PC-3 (cell line): Measurements from ENCODE around the gene ENO4. TPM values are rescaled to one million over a fixed set of nuclear protein-coding genes. Genes with fewer than 3 reads are reported as not detected.

Experiments
- ATAC-seq: fragments of 200-7000 bp; cut with Tn5 transposase; 2 replicates; pipeline ENCODE4 v1.9.1; 2020; ENCODE audit warnings: mild to moderate bottlenecking, moderate library complexity
- BruUV-seq: library from RNA; stranded (reverse); fragments of 400-500 nt; replicated peaks from 2 replicates; lab custom pipeline; 2021; lab: Mats Ljungman, UMichigan
- CTCF ChIA-PET: fragments of 300-600 bp; sonication (Branson Sonifier 250); formaldehyde crosslinking; loops from one replicate; lab custom pipeline; 2022; ENCODE audit warnings: antibody characterized with exemption; lab: Charles Lee
- POLR2A ChIA-PET: fragments of 300-600 bp; sonication (Branson Sonifier 250); formaldehyde crosslinking; loops from one replicate; lab custom pipeline; 2022; ENCODE audit warnings: antibody characterized with exemption; ENCODE audit not compliant: unreplicated experiment; lab: Charles Lee
- DNase-seq: peaks from one replicate; pipeline ENCODE4 v3.0.0-alpha.2; 2015
- H2AFZ ChIP-seq: fragments of 300-600 bp; sonication (generic); 2 replicates; pipeline ENCODE4 v1.6.0; 2016; ENCODE audit warnings: antibody characterized with exemption, low read length
- H3F3A ChIP-seq: fragments of 300-600 bp; sonication (generic); one replicate; pipeline ENCODE4 v1.6.0; 2017; ENCODE audit warnings: antibody characterized with exemption, low read length, control low read depth, mild to moderate bottlenecking; ENCODE audit not compliant: unreplicated experiment
- H3K27ac ChIP-seq: fragments of 300-600 bp; sonication (generic); 2 replicates; pipeline ENCODE4 v1.5.1; 2016; ENCODE audit warnings: mild to moderate bottlenecking, low read length
- H3K27me3 ChIP-seq: fragments of 300-600 bp; sonication (generic); 2 replicates; pipeline ENCODE4 v1.6.1; 2016; ENCODE audit warnings: low read length, mixed read lengths
- H3K36me3 ChIP-seq: fragments of 300-600 bp; sonication (generic); 2 replicates; pipeline ENCODE4 v1.6.1; 2016; ENCODE audit warnings: low read depth, mixed run types, low read length, mixed read lengths
- H3K4me1 ChIP-seq: fragments of 300-600 bp; sonication (generic); 2 replicates; pipeline ENCODE4 v1.5.1; 2016; ENCODE audit warnings: low read length; ENCODE audit not compliant: insufficient read depth
- H3K4me2 ChIP-seq: fragments of 300-600 bp; sonication (generic); 2 replicates; pipeline ENCODE4 v1.6.0; 2016; ENCODE audit warnings: low read length
- H3K4me3 ChIP-seq: fragments of 300-600 bp; sonication (generic); 2 replicates; pipeline ENCODE4 v1.5.1; 2016; ENCODE audit warnings: mild to moderate bottlenecking, low read length, mixed read lengths
- H3K79me2 ChIP-seq: fragments of 300-600 bp; sonication (generic); 2 replicates; pipeline ENCODE4 v1.6.1; 2017; ENCODE audit warnings: low read length, mixed read lengths
- H3K9ac ChIP-seq: fragments of 300-600 bp; sonication (generic); 2 replicates; pipeline ENCODE4 v1.6.0; 2016; ENCODE audit warnings: mild to moderate bottlenecking, low read length
- H3K9me2 ChIP-seq: fragments of 300-600 bp; sonication (generic); replicated peaks from 2 replicates; pipeline ENCODE4 v1.6.1; 2016; ENCODE audit warnings: mixed run types, low read length, mixed read lengths
- H3K9me3 ChIP-seq: fragments of 300-600 bp; sonication (generic); 2 replicates; pipeline ENCODE4 v1.6.1; 2016; ENCODE audit warnings: low read length, mixed read lengths
- H4K20me1 ChIP-seq: fragments of 300-600 bp; sonication (generic); 2 replicates; pipeline ENCODE4 v1.6.1; 2016; ENCODE audit warnings: low read length, mixed read lengths
- CTCF ChIP-seq: fragments of 300-600 bp; sonication (generic); conservative IDR thresholded peaks from 2 replicates; pipeline ENCODE4 v1.5.1; 2017; ENCODE audit warnings: antibody characterized with exemption, low read depth, mild to moderate bottlenecking, low read length
- EZH2 ChIP-seq: fragments of 300-600 bp; sonication (generic); IDR thresholded peaks from one replicate; pipeline ENCODE4 v1.6.1; 2017; ENCODE audit warnings: antibody characterized with exemption, mild to moderate bottlenecking, low read length; ENCODE audit not compliant: unreplicated experiment
- EZH2phosphoT487 ChIP-seq: fragments of 300-600 bp; sonication (generic); IDR thresholded peaks from 2 replicates; pipeline ENCODE4 v1.6.1; 2018; ENCODE audit warnings: mild to moderate bottlenecking, antibody characterized with exemption, low read length, borderline replicate concordance
- intact Hi-C: fragments of 100-400 bp; cut with micrococcal nuclease; formaldehyde crosslinking; loops from 2 replicates; pipeline ENCODE4 v1.9.0; 2023
- total RNA-seq: library from RNA; depleted of rRNA; stranded (reverse); fragments of >200 nt; gene quantifications from 2 replicates; pipeline ENCODE4 v1.2.3, GENCODE V29; 2014

The ENO4 gene
- total RNA-seq, 1 experiment from 2014 or later: not detected

- Histone ChIP-seq H3K9me2 (no peaks in the 10 kb centered on the region), H3K27ac (no peak overlapping the region), H3K4me3 (no peak overlapping the region), H3K9ac (no peak overlapping the region), H3K9me3 (no peaks in the 10 kb centered on the region), H3K27me3 (no peaks in the 10 kb centered on the region), H3K4me2 (no peak overlapping the region), H3K4me1 (no peaks in the 10 kb centered on the region), H3F3A (no peaks in the 10 kb centered on the region), H3K79me2 (no peaks in the 10 kb centered on the region), H2AFZ (no peak overlapping the region), H3K36me3 (no peaks in the 10 kb centered on the region), H4K20me1 (no peaks in the 10 kb centered on the region)
- intact Hi-C loops: no loop called here
- CTCF ChIA-PET: no interaction called here
- POLR2A ChIA-PET: no interaction called here
- ATAC-seq (no peak), DNase-seq (peak; percentile 28)
- BruUV-seq: no TSS peak
- TF ChIP-seq EZH2 (no peak), CTCF (no peak), EZH2phosphoT487 (no peak)
These were observed 33.5 kb upstream of the ENO4 start for GRCh38 chr10:116815641-116816415.

GRCh38 chr10:116817178-116817577, 32.1 kb upstream of the ENO4 start:
- Histone ChIP-seq H3K4me1 (no peaks in the 10 kb centered on the region), H3F3A (no peaks in the 10 kb centered on the region), H4K20me1 (no peaks in the 10 kb centered on the region), H3K9ac (no peak overlapping the region), H3K9me2 (no peaks in the 10 kb centered on the region), H3K4me3 (no peak overlapping the region), H3K9me3 (no peaks in the 10 kb centered on the region), H3K27me3 (no peaks in the 10 kb centered on the region), H3K36me3 (no peaks in the 10 kb centered on the region), H3K27ac (no peak overlapping the region), H3K4me2 (no peak overlapping the region), H3K79me2 (no peaks in the 10 kb centered on the region), H2AFZ (no peak overlapping the region)
- ATAC-seq (no peak), DNase-seq (no peak)
- BruUV-seq: no TSS peak
- TF ChIP-seq CTCF: no peak
- no peak for TF ChIP-seq EZH2
- TF ChIP-seq EZH2phosphoT487: no peak
- POLR2A ChIA-PET: no interaction called here
- CTCF ChIA-PET: no interaction called here
- intact Hi-C loops: no loop called here

GRCh38 chr10:116817780-116818343, 31.4 kb upstream of the ENO4 start:
- POLR2A ChIA-PET: no interaction called here
- DNase-seq: no peak
- H3K4me3 ChIP-seq: no peak overlapping the region

More at GRCh38 chr10:116817780-116818343, 31.4 kb upstream of the ENO4 start:
- Histone ChIP-seq H3K27me3 (no peaks in the 10 kb centered on the region), H3K36me3 (no peaks in the 10 kb centered on the region), H3F3A (no peaks in the 10 kb centered on the region), H2AFZ (no peak overlapping the region), H3K9ac (no peak overlapping the region), H3K79me2 (no peaks in the 10 kb centered on the region), H3K4me1 (no peaks in the 10 kb centered on the region), H3K9me2 (no peaks in the 10 kb centered on the region), H3K9me3 (no peaks in the 10 kb centered on the region), H3K27ac (no peak overlapping the region), H3K4me2 (no peak overlapping the region), H4K20me1 (no peaks in the 10 kb centered on the region)
- no peak for ATAC-seq
- intact Hi-C loops: no loop called here
- CTCF ChIA-PET: no interaction called here
- no TSS peak for BruUV-seq
- TF ChIP-seq CTCF (no peak), EZH2phosphoT487 (no peak), EZH2 (no peak)
